GM12878 (cell line): ENCODE data around the gene EYA2. TPM values are rescaled to one million over a fixed set of nuclear protein-coding genes. Genes with fewer than 3 reads are reported as not detected.
A peak's percentile ranks its signal among the peaks of the same experiment; 100 is the strongest.

ENCODE experiments used
- BACH1 ChIP-seq: fragments of 450-650 bp; IDR thresholded peaks from 2 replicates; pipeline ENCODE4 v1.6.1; 2017; ENCODE audit warnings: mild to moderate bottlenecking, borderline replicate concordance
- BCL11A ChIP-seq: IDR thresholded peaks from 2 replicates; pipeline ENCODE4 v1.6.1; 2011; ENCODE audit warnings: low read depth, low read length
- CHD2 ChIP-seq: IDR thresholded peaks from 2 replicates; pipeline ENCODE4 v1.6.1; 2011; ENCODE audit warnings: low read depth, low read length, improper control_type of control experiment, borderline replicate concordance
- E2F4 ChIP-seq: IDR thresholded peaks from 2 replicates; pipeline ENCODE4 v1.6.1; 2012; ENCODE audit warnings: low read depth, low read length, improper control_type of control experiment
- ELK1 ChIP-seq: IDR thresholded peaks from 2 replicates; pipeline ENCODE4 v1.6.1; 2012; ENCODE audit warnings: low read depth, low read length, improper control_type of control experiment
- ESRRA ChIP-seq: IDR thresholded peaks from 2 replicates; pipeline ENCODE4 v1.6.1; 2012; ENCODE audit warnings: mild to moderate bottlenecking, low read length, improper control_type of control experiment
- GABPA ChIP-seq: IDR thresholded peaks from 2 replicates; pipeline ENCODE4 v1.6.1; 2014; ENCODE audit warnings: antibody characterized with exemption, low read depth, mild to moderate bottlenecking, inconsistent platforms
- PML ChIP-seq: IDR thresholded peaks from 2 replicates; pipeline ENCODE4 v1.6.1; 2012; ENCODE audit warnings: low read length, inconsistent platforms
- RAD51 ChIP-seq: fragments of 450-650 bp; IDR thresholded peaks from 2 replicates; pipeline ENCODE4 v1.6.1; 2016; ENCODE audit warnings: moderate library complexity, mild to moderate bottlenecking, inconsistent platforms
- SKIL ChIP-seq: fragments of 450-650 bp; IDR thresholded peaks from 2 replicates; pipeline ENCODE4 v1.6.1; 2017; ENCODE audit warnings: mild to moderate bottlenecking, low read depth, inconsistent platforms; ENCODE audit not compliant: poor library complexity, severe bottlenecking
- SMARCA5 ChIP-seq: fragments of 450-650 bp; IDR thresholded peaks from 2 replicates; pipeline ENCODE4 v1.6.1; 2017; ENCODE audit warnings: mild to moderate bottlenecking
- SMC3 ChIP-seq: IDR thresholded peaks from 2 replicates; pipeline ENCODE4 v1.6.1; 2011; ENCODE audit warnings: low read length, improper control_type of control experiment, borderline replicate concordance
- SUPT20H ChIP-seq: IDR thresholded peaks from 2 replicates; pipeline ENCODE4 v1.6.1; 2011; ENCODE audit warnings: low read depth, mild to moderate bottlenecking, low read length, moderate library complexity, borderline replicate concordance; ENCODE audit not compliant: control insufficient read depth
- USF2 ChIP-seq: IDR thresholded peaks from 2 replicates; pipeline ENCODE4 v1.6.1; 2011; ENCODE audit warnings: low read depth, low read length, improper control_type of control experiment, borderline replicate concordance
- ZBTB4 ChIP-seq: fragments of 450-650 bp; formaldehyde crosslinking; IDR thresholded peaks from 2 replicates; pipeline ENCODE4 v1.4.0; 2022; ENCODE audit warnings: mild to moderate bottlenecking, moderate library complexity
- ZNF592 ChIP-seq: fragments of 450-650 bp; IDR thresholded peaks from 2 replicates; pipeline ENCODE4 v1.6.1; 2017; ENCODE audit warnings: mild to moderate bottlenecking, moderate library complexity
- polyA plus RNA-seq, 11 experiments: library from polyadenylated mRNA; depleted of rRNA in 4 of 11; unstranded in 6 of 11; stranded (reverse) in 5 of 11; fragments of >200 nt; fragmentation: Nextera tagmentation in 4 of 11; fragmentation: Illumina TruSeq in 1 of 11; extraction: Ambion mirVana in 4 of 11; extraction: Trizol in 1 of 11; gene quantifications; 1 replicate in 1 of 11; 2 replicates in 10 of 11; pipeline versions ENCODE4 v1.2.1 to v1.2.3, GENCODE V29; 2011 to 2016; ENCODE audit warnings: inconsistent platforms in 2 of 11, missing spikeins in 2 of 11, low read depth in 1 of 11
- total RNA-seq, 4 experiments: library from RNA; depleted of rRNA in 3 of 4; stranded (reverse); fragments of >200 nt in 3 of 4; fragmentation: Illumina TruSeq in 1 of 4; extraction: Trizol in 1 of 4; gene quantifications; 2 replicates each; pipeline versions ENCODE4 v1.2.1 to v1.2.3, GENCODE V29; 2013 to 2021

EYA2 gene
- total and polyA plus RNA-seq, 10 of the 15 experiments (the other 5 are each of a cell fraction or from before 2014, with no cell fraction given) = 0.20 TPM; not detected in 9

GRCh38 chr20:47181056-47181862 is 286.6 kb downstream of the EYA2 start (continued):
- no peak for TF ChIP-seq ZNF592
- no peak for TF ChIP-seq GABPA
- no peak for TF ChIP-seq PML
- TF ChIP-seq SMARCA5 = no peak
- TF ChIP-seq BCL11A = no peak
- no peak for TF ChIP-seq CHD2
- no peak for TF ChIP-seq SKIL
- TF ChIP-seq ESRRA = no peak
- no peak for TF ChIP-seq ELK1
- no peak for TF ChIP-seq SMC3
- peak; percentile 58 for TF ChIP-seq USF2
- TF ChIP-seq E2F4 = no peak
- TF ChIP-seq SUPT20H = no peak
- TF ChIP-seq RAD51 = peak; percentile 79; the same call in 1 of the 2 replicates
- TF ChIP-seq BACH1 = no peak
- TF ChIP-seq ZBTB4 = no peak
